Colon (tissue), 2 donors: ENCODE data around the gene PRRT1.
"Not testable (repeated sequence)": the region's sequence is repeated elsewhere in the genome, so short reads cannot be mapped to it uniquely, and the experiment has no call there.

Experiments used
- FAIRE-seq: peaks from 2 replicates; lab custom pipeline; 2012; peaks lifted over from hg19 to GRCh38; lab: Jason Lieb, UNC
- donor health status: control.
- donor health status: control.

PRRT1 gene

DNA sequence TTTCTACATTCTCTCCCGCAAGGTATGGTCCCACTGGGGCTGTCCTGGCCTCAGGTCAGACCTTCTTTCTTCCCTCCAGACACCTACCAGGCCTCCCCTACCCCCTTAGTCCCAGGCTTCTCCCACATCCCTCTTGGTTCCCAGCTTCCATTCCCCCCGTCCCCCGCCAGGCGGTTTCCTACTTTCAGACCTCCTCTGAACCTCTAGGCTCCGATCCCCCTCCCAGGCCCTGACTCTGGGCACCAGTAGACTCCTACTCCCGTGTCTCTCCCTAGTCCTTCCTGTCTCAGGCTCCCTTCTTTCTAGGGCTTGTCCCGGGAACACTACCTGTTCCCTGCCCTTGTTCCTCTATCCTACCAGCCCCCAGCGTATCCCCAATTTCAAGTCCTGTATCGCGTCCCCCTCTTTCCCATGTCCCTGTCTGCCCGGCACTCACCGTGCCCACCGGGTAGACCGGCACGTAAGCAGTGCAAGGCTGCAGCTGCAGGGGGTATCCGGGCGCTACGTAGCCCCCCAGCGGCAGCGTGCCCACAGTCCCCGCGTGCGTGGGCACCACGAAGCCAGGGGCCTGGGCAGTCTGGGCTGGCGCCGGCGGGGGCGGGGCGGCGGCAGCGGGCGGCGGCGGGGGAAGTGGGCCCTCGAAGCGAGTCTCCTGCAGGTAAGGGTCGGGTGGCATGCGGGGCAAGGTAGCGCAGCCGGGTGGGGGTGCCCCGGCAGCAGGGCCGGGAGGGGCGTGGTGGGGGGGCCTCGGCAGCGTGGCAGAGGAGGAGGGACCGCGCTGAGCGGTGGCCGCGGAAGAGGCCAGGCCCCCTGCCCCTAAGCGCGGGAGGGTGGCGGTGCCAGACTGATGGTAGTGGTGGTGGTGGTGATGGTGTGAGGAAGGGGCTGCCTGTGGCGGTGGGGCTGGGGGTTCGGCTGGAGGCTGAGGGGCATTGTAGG lies 1.5 kb downstream of the PRRT1 start:
- FAIRE-seq = no peak

DNA sequence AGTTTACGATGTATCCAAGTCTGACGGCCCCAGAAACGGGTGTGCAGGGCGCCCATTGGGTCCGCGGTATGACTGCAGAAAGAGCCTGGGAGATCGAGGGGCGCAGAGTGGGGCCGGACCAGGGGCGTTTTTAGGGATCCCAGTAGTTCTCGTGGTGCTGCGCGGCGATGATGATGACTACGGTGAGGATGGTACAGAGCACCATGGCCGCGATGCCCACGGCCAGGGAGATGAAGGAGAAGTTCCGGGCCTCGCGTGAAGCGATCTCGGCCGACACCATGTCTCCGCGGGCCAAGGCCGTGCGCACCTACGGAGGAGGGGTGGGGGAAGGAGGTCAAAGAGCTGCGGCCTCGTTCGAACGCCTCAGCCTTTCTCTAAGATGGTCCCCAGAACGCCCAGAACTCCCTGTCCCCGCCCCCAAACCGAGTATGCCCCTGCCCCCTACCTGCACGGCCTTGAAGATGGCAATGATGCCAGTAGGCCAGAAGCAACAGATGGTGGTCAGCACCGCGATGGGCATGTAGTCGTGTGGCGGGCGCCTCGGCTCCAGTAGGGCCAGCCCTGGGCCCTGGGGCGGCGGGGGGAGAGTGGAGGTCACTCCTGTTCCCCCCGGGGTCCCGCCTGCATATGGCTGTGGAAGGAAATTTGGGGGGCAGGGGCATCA lies 2.5 kb downstream of the PRRT1 start:
- no peak for FAIRE-seq

DNA sequence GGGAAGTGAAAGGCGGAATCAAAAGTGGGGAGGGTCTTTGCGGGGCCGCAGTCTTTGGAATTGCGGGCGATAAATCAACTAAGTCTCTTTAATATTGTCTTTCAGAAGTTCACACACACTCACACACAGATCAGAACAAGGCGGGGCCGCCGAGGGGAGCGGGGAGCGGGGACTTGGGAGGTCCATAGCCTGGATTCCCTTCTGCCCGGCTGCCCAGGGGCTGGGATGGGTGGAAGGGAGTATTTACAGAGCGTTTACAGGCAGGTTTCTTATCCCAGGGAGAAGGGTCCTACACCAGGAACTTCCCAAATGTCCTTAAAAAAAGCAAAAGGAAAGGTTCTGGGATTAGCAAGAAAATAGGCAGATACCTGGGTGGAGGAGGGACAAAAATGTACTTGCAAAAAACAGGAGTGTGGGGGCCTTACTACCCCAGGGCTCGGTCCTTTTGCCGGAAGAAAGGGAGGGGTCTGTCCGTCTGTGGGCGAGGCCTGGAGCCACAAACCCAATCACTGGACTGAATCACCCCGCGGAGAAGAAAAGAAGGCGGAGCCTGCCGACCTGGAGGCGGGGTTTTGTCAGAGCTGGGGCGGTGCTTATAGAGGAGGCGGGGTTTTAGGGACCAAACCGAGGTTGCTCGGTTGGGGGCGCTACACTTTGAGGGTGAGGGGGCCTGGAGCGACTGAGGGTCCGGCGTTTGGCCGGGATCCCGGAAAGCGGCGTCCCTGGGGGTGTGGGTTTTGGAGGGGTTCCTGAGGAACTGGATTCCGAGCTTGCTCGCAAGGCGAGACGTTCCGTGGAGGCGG lies 3.2 kb downstream of the PRRT1 start:
- FAIRE-seq = no peak

DNA sequence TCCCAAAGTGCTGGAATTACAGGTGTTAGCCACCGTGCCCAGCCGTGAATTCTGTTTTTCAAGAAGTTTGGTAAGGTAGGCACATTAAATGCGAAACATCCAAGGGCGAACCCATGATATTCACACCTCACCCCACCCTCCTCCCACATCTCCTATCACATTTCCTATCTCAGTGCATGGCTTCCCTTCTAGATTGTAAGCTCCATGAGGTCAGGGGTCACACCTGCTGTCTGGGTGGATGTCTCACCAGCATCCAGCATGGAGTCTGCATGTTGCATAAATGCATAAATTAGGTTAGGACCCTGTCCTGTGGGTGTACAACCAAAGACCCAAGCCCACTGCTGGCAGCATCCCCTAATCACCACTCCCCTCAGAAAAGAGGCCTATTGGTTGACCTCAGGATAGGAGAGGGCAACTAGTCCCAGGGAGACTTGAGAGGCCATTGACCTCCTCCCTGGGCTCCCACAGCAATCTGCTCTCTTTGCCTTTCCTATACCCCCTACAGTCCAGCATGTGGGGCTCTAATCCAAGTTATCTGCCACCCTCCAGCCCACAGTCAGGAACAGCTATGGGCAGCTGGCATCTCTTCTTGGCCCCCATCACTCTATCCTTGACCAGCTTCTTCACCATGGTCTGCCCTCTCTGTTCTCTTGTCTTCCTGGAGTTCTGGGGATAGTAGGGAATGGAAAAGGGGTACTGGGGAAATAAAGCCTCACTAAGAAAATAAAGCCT lies 4.2 kb downstream of the PRRT1 start:
- FAIRE-seq = no peak

DNA sequence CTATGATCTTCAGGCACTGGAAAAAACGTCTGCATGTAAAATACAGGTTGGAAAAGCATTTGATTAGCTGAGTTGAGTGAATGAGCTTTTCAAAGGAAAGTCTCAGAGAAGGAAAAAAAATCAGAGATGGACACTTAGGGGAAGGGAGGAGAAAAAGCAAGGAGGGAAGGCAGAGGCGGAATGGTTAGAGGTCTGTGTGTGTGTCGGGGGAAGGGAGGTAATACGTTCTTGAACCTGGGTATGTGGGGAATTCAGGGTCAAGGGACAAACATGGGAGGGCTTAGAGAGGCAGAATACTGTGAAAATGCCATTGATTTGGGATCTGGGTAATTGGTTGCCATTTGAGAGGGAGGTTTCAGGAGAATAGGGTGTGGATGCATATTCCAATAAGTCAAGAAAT lies 5.1 kb downstream of the PRRT1 start:
- no peak for FAIRE-seq

DNA sequence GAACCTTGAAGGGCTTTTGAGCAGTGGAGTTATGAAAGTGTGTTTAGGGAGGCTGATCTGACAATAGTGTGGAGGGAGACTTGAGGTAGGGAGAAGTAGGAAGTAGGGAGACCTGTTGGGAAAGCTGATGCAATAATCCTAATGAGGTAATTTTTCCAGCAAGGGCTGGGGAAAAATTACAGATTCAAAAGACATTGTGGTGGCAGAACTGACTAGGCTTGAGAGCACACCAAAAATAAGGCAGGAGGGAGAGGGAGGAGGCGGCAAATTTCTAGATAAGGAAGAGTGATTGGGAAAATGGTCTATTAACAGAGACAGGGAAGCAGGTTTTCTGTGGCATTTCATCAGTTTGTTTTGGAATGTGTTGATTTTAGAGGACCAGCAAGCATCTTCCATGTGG lies 5.5 kb downstream of the PRRT1 start:
- no peak for FAIRE-seq

DNA sequence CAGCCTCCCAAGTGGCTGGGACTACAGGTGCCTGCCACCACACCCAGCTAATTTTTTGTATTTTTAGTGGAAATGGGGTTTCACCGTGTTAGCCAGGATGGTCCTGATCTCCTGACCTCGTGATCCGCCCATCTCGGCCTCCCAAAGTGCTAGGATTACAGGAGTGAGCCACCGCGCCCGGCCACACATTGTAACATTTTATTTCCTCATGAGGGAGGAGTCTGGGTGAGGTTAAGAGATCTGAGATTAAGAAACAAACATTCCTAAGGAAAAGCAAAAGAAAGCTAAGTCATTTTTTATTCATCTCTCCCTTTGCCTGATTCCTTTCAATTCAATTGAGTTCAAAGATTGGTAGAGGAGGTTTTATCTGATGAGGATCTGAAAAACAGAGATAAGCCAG lies 7.5 kb downstream of the PRRT1 start:
- not testable (repeated sequence) for FAIRE-seq

DNA sequence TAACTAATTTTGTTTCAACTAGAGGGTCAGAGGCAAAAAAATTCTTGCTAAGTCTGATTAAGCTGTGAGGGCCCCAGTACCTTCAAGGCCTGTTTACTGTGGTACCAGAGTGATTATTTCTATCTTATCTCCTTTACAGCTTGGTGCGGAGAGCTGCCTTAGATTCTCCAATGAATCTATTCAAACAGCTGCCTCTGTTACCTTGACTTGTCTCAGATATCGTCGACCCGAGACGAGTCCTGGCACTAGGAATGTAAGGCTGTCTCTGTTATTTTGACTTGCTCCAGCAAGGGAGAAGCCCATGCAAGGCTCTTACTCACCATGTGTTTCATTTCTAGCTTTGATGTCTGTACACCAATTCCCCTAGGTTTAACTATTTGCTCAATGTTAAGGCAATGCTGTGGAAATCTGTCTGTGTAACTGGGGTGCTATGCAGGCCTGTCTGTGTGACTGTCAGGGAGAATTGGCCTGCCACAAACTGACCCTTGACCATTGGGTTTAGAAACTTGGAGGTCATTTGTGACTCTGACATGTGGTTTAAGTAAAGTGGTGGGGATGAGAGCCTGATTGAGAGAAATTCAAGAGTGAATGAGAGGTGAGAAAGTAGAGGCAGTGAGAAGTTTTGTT lies 11.2 kb downstream of the PRRT1 start:
- no peak for FAIRE-seq

DNA sequence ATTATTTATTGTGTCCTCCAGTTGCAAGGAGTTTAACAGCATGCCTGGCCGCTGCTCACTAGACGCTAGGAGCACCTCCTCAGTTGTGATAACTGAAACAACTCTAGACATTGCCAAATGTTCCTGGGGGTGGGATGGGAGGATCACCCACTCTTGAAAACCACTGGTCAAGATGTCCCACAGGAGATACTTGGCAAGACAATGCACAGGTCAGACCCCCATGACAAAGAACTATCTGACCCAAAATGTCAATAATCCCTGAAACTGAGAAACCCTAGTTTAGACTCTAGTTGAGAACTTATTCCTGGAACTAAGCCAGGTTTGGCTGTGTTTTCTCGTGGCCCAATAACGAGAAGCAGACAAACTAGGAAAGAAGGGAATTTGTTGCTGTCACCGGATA lies 12.1 kb downstream of the PRRT1 start:
- FAIRE-seq = no peak

DNA sequence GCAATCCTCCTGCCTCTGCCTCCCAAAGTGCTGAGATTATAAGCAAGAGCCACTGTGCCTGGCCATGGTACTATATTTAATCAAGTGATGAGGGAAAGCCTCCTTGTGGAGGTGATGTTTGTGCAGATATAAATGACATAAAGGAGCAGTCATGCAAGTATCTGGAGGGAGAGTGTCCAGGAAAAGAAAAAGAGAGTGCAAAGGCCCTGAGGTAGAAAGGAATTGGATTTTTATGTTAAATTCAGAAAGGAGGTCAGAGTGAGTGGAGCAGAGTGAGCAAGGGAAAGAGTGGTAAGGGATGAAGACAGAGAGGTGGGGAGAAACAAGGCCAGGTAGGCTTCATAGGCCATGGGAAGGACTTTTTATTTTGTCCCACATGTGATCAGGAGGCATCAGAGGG lies 14.3 kb downstream of the PRRT1 start:
- FAIRE-seq = no peak

DNA sequence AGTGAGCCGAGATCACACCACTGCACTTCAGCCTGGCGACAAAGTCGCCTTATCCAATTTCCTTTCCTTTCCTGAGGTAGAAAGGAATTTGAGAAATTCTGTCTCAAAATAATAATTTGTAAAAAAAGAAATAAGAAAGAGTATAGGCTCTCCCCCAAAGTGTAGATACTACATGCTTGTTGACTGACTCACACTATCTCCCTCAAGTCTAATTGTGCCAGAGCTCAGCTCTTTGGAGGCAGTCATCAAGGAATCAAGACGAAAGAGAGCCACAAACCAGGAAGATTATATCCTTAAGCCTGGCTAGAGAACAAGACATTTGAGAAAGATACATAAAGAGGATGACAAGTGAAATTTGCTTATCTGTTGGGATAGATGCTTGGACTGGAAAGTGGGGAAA lies 18.0 kb downstream of the PRRT1 start:
- FAIRE-seq = no peak

DNA sequence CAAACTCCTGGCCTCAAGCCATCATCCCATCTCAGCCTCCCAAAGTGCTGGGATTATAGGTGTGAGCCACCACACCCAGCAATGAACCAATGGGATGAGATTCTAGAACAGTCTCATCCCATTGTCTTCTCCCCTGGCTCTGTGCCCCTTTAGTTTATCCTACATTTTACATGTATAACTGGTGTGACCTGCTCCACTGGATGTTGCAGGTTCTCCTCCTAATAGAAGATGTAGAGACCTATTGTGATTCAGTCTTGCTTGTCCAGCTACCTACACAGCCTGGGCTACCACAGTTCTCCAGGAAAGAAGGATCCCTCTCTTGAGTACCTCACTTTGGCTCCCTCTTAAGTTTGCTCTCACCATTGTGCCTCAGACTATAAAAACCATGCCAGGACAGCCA lies 19.6 kb downstream of the PRRT1 start:
- no peak for FAIRE-seq

DNA sequence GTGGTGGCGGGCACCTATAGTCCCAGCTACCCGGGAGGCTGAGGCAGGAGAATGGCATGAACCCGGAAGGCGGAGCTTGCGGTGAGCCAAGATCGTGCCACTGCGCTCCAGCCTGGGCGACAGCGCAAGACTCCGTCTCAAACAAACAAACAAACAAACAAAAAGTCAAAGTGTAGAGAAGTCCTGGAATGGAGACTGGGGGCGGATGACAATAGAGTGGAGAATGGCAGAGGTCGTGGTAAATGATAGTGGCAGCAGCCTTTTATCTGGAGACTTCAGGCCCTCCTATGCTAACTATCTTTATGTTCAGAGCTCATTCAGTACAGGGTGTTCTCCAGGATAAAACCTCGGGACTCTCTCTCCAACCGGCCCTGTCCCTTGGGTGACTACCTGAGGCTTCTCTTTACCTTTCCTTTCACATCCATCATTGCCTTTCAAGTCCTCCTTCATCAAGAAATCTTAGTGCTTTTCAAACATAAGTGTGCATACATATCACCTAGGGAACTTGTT lies 20.2 kb downstream of the PRRT1 start:
- no peak for FAIRE-seq

DNA sequence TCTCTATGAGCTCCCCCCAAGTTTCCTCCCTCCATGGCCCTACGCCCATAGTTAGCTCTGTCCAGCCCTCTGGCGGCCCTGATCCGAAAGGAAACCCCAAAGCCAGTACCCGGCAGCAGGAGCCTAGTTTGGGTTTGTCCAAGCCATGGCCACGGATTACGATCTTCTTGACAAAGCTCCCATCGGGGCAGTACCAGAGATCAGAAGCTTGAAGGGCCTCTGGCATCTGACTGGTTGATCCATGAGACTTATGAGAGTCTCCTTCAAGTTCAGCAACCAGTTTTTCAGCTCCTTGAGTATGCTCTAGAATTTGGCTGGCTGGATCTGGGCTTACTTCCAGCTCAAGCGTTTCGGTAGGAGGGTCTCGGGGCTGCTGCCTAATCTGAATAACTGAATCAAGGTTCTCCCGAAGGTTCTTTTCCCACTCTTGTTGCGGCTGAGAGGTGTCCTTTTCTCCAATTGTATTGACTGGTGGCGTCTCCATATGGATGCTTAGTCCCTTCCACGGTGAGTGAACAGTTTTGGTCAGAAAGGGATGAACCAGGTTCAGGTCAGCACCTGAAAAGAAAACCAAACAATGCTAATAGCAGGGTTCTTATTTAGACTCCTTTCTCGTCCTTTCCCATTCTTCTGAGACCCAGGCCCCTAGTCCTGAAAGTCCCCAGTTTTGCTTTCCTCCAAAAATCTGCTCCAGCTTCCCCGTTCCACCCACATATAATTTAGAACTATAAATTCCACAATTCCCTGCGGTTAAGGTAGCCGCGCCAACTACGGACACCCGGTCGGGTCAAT lies 22.2 kb downstream of the PRRT1 start:
- no peak for FAIRE-seq

DNA sequence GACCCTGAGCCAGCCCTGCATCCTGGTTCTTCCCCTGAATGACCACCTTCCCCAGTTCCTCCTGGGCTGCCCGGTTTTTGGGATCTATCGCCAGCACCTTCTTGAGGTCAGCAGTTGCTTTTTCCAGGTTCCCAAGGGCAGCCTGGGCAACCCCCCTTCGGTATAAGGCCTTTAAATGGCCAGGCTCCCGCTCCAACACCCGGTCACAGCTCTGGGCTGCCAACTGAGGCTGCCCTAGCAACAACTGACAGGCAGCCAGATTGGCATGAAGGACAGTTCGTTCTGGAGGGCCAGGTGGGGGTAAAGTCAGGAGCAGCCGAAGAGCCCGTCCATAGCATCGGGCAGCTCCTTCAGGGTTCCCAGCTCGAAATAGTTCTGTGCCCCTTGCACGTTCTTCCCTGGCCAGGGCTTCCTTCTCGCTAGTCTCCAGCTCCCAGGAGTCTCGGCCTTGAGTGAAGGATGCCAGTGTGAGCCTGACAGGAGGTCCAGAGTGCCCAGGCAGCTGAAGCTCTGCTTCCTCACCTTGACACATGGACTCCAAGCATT lies 22.9 kb downstream of the PRRT1 start:
- no peak for FAIRE-seq

DNA sequence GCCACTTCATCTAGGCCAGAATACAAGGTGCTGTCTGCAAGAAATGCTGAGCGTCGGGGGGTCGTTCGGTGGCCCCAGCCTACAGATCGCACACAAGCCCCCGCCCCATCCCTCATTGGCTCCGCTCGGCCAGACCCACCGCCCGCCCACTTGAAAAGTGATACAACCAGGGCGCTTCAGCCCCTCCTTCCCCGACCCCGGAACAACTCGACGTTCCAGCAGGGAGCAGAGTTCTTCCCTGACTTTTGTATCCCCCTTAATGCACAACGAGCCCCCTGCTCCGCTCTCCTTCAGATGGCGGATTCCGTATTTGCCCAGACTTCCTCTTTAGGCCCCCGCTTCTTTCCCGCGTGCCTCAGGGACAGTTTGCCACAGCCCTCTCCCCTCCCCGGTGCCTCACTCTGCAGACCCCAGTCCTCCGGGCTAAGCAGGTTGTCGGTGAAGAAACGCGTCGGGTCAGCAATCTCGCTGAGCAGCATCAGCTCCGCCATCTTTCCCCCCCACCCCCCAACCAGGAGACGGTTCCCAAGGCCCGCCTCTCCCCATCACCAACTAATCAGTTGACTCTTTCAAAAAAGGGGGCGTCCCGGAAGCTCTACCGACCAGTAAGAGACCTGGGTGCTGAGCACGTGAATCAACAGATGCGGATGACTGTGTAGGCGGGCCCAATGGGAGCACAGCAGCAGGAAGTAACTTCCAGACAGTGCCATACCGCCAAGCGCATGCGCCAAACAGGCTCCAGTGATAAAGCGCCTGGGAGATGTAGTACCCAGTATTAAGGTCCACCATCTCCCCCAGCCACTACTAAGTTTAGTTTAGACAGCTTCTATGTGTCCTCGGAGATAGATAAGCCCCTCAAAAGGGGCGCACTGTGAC lies 23.8 kb downstream of the PRRT1 start, which contains the start of gene ATF6B:
TSS of gene ATF6B (minus strand) at position 530 of the 876 bp plus-strand sequence. CDS start at position 491, 39 bp downstream.
- FAIRE-seq = peak; percentile 18

DNA sequence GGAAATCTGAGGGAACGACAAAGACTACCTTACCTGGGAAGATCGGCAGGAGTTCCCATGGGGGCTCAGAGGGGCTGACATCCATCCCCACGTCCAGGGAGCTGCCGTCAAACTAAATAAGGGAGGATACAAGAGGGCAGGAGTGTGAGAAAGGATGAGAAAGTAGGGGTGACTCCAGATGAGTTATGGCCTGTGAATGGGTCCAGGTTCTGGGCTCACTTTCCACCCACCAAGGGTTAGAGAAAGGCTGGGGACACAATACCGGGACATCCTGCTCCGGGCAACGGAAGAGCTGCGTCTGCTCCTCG lies 24.4 kb downstream of the PRRT1 start:
- FAIRE-seq = no peak

DNA sequence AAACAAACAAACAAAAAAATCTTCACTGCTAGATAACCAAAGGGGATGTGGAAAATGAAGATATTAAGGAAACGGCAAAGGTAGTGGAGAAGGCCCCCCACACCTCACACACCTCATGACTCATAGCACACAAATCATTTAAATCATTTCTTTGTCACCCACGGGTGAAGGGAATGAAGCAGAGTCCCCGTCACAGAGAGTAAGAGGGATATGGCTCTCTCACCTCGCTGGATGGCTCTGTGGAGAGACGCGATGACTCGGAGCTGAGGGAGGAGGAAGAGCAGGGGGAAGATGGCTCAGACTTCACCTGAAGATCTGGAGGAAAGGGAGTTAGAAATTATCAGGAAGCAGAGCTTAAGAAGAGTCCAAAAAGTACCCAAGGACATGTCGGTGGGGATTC lies 24.9 kb downstream of the PRRT1 start:
- FAIRE-seq = no peak

DNA sequence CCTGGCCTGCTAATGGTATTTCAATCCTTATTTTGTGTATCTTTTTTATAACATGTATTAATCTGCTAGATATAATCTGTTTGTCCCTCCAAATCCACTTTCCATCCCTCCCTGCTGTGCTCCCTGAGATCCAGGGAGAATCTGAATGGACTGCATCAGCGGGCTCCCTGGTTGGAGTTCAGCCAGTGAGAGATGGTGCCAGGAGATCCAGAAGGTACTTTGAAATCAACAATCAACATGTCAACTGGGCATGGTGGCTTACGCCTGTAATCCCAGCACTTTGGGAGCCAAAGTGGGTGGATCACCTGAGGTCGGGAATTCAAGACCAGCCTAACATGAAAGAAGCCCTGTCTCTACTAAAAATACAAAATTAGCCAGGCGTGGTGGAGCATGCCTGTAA lies 28.1 kb downstream of the PRRT1 start:
- no peak for FAIRE-seq
